Measurements from ENCODE around the gene GAL3ST2.

Gene GAL3ST2

GRCh38 chr2:241743620-241744019, 33.0 kb upstream of the GAL3ST2 start:
- Histone ChIP-seq H3K36me3 (peaks cover 25% of the 10 kb centered on the region), H3K9me3 (no peaks in the 10 kb centered on the region), H3K27ac (no peak overlapping the region), H3K4me3 (ENCODE audit: low read depth in 1 of 2, low read length in 1 of 2) (no peak overlapping the region), H3K27me3 (no peaks in the 10 kb centered on the region), H3K4me1 (ENCODE audit: control insufficient read depth in 1 of 2, insufficient read depth in 1 of 2, low read depth in 1 of 2, low read length in 1 of 2) (peaks cover 21 to 25% of the 10 kb centered on the region in 2 experiments)
- TF ChIP-seq, protein P1, sequence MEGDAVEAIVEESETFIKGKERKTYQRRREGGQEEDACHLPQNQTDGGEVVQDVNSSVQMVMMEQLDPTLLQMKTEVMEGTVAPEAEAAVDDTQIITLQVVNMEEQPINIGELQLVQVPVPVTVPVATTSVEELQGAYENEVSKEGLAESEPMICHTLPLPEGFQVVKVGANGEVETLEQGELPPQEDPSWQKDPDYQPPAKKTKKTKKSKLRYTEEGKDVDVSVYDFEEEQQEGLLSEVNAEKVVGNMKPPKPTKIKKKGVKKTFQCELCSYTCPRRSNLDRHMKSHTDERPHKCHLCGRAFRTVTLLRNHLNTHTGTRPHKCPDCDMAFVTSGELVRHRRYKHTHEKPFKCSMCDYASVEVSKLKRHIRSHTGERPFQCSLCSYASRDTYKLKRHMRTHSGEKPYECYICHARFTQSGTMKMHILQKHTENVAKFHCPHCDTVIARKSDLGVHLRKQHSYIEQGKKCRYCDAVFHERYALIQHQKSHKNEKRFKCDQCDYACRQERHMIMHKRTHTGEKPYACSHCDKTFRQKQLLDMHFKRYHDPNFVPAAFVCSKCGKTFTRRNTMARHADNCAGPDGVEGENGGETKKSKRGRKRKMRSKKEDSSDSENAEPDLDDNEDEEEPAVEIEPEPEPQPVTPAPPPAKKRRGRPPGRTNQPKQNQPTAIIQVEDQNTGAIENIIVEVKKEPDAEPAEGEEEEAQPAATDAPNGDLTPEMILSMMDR (IDR thresholded peaks at IDR 0.05) = no peak

- peaks cover 31% of the 10 kb centered on the region for H3K36me3 ChIP-seq
Observed at GRCh38 chr2:241744028-241744754, 32.4 kb upstream of the GAL3ST2 start.

DNA sequence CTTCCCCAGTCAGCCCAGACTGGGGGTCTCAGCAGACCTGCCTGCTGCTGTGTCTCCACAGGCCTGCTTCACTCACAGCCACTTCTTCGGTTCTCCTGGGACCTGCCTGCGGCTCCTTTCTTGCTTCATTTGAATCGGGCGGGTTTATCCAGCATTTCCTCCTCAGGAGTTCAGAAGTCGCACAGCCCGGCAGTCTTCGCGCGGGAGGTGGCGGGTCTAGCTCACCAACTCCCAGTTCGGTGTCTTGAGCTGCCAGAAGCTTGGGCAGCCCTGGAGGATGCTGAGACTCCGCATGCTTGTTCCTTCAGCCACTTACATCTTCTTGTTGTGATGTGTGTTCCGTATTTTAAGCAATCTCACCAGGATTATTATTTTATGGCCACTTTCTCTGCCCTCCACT, 31.3 kb upstream of the GAL3ST2 start:
- Histone ChIP-seq H3K9me3 (no peaks in the 10 kb centered on the region), H3K36me3 (peaks cover 41% of the 10 kb centered on the region), H3K4me3 (ENCODE audit: low read depth in 1 of 2, low read length in 1 of 2) (no peak overlapping the region), H3K4me1 (ENCODE audit: control insufficient read depth in 1 of 2, insufficient read depth in 1 of 2, low read depth in 1 of 2, low read length in 1 of 2) (peaks cover 11 to 18% of the 10 kb centered on the region in 2 experiments), H3K27me3 (no peaks in the 10 kb centered on the region), H3K27ac (no peak overlapping the region)
- TF ChIP-seq, protein P1 (IDR thresholded peaks at IDR 0.05) = no peak

More at GRCh38 chr2:241744028-241744754, 32.4 kb upstream of the GAL3ST2 start:
- Histone ChIP-seq H3K27me3 (no peaks in the 10 kb centered on the region), H3K27ac (no peak overlapping the region), H3K4me1 (ENCODE audit: control insufficient read depth in 1 of 2, insufficient read depth in 1 of 2, low read depth in 1 of 2, low read length in 1 of 2) (peaks cover 21 to 25% of the 10 kb centered on the region in 2 experiments), H3K9me3 (no peaks in the 10 kb centered on the region), H3K4me3 (ENCODE audit: low read depth in 1 of 2, low read length in 1 of 2) (no peak overlapping the region)
- TF ChIP-seq, protein P1 (IDR thresholded peaks at IDR 0.05) = no peak

- H3K4me3 ChIP-seq (ENCODE audit: low read depth in 1 of 2, low read length in 1 of 2) = no peak overlapping the region
- H3K27ac ChIP-seq = no peak overlapping the region
- peaks cover 44% of the 10 kb centered on the region for H3K36me3 ChIP-seq
- H3K9me3 ChIP-seq = no peaks in the 10 kb centered on the region
- no peaks in the 10 kb centered on the region for H3K27me3 ChIP-seq
- TF ChIP-seq, protein P1 (IDR thresholded peaks at IDR 0.05) = no peak
- peaks cover 3 to 10% of the 10 kb centered on the region in 2 experiments for H3K4me1 ChIP-seq (ENCODE audit: control insufficient read depth in 1 of 2, insufficient read depth in 1 of 2, low read depth in 1 of 2, low read length in 1 of 2)
Observed at GRCh38 chr2:241746084-241746483, 30.5 kb upstream of the GAL3ST2 start.

DNA sequence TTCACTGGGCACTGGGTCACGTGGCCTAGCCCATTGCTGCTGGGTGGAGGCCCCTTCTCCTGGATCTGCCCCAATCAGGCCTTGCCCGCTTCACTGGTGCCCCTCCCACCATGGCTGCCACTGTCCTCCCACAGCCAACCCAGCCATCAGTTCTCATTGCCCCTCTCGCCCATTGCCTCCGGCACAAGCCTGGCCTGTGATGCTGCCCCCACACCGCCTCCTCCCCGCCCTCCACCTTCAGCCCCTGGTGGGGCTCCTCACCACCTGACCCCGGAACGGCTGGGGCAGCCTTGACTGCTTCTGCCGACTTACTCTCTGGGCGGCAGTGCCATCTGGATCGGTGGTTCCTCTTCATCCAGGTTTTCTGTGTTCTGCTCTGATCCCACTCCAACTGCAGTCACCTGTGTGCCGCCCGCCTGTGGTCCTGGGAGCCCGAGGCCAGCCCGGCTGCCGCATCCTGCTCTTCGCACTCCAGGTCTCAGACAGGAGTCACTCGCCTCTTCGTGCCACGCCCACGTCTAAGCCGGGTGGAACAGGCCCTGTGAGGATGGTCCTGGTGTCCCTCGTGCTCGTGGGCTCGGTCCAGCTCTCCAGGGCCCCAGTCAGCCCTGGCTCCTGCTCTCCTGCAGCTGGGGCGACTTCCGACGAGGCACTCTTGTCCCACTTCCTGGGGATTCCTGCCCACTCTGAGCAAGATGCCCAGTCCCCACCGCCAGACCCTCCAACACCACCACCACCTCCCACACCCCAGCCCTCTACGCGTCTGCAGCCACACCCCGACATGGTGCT, 28.0 kb upstream of the GAL3ST2 start:
- H3K27ac ChIP-seq = no peak overlapping the region
- H3K4me1 ChIP-seq (ENCODE audit: control insufficient read depth in 1 of 2, insufficient read depth in 1 of 2, low read depth in 1 of 2, low read length in 1 of 2) = no peaks in the 10 kb centered on the region
- TF ChIP-seq, protein P1 (IDR thresholded peaks at IDR 0.05) = no peak
- peaks cover 65% of the 10 kb centered on the region for H3K36me3 ChIP-seq
- no peaks in the 10 kb centered on the region for H3K27me3 ChIP-seq
- H3K9me3 ChIP-seq = no peaks in the 10 kb centered on the region
- no peak overlapping the region for H3K4me3 ChIP-seq (ENCODE audit: low read depth in 1 of 2, low read length in 1 of 2)

All from neutrophil (primary cell).